Skin epidermis (tissue), 12 donors: Measurements from ENCODE around the gene REXO1.

Experiments
- H3K27ac ChIP-seq, 21 experiments: fragments of 200-600 bp; sonication (generic) in 11 of 21; one replicate each; pipeline ENCODE4 v1.5.0; 2020; ENCODE audit warnings: mild to moderate bottlenecking in 3 of 21, inconsistent platforms in 2 of 21, moderate library complexity in 2 of 21
- H3K4me3 ChIP-seq, 7 experiments: fragments of 200-600 bp; sonication (generic) in 2 of 7; one replicate each; pipeline ENCODE4 v1.5.0; 2020; ENCODE audit warnings: inconsistent platforms in 2 of 7, mild to moderate bottlenecking in 2 of 7, moderate library complexity in 1 of 7

Gene REXO1

DNA sequence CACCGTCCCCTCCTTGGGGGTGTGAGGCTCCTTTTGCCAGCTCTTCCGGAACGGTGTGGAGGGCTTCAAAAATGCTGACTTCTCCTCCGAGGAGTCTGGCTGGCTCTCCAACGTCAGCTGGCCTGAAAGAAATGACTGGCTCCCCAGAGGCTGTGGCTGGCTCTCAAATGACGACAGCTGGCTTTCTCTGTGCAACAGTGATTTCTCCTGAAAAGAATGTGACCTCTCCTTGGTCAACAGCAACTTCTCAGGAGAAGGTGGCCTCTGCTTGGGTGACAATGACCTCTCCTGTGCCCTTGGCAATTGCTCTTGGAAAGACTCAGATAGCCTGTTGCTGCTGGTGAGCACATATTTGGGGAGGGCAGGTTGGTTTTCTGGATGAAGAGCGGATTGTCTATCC lies 65.8 kb downstream of the REXO1 start:
- H3K27ac ChIP-seq = no peak overlapping the region
- H3K4me3 ChIP-seq = no peak overlapping the region

DNA sequence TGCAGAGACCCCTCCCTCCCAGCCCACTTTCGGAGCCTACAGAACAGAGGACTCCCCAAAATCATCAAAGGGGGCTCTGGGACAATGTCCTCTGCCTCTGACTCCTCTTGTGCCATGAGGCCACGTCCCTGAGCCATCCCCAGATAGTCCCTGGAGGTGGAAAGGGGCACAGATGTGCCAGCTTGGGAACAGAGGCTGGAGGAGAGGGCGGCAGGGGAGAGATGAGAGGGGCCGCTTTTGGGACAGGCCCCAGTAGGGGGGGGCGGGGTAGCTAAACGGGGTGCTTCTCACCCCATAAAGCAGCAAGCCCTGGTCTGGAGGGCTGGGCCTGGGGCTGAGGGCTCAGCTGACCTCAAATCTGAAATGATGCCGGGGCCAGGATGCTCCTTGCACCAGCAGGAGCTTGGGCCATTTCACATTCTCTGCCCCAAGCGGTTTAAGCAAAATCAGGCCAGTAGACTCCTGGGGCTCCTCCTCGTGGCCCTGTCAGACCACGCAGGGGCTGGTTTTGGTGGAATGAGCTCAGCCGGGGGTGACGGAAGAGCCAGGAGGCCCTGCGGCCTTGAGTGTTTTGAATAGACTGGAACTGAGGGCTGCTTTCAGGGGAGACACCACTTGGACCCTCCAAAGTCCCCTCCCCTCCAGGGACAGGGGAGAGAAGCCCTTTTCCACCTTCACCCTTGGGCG lies 67.9 kb downstream of the REXO1 start:
- Histone ChIP-seq H3K4me3 (no peak overlapping the region), H3K27ac (no peak overlapping the region)

DNA sequence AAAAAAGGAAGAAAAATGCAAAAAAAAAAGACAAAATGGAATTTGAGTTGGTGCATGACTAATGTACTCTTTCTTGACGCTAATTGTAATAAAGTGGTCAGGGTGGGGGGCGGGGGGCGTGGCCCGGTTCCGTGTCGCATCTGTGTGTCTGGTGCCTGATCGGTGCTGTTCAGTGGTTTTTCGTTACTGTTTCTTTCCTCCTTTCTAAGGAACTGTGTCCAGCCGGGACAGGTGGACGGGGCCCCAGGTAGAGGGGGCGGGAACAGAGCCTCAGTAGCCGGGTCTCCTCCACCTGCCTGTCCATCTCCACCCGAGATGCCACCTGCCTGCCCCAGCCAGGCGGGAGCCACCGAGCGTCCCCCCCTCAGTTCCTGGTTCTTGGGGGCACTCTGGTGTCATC lies 68.7 kb downstream of the REXO1 start:
- H3K27ac ChIP-seq = no peak overlapping the region
- no peak overlapping the region for H3K4me3 ChIP-seq

DNA sequence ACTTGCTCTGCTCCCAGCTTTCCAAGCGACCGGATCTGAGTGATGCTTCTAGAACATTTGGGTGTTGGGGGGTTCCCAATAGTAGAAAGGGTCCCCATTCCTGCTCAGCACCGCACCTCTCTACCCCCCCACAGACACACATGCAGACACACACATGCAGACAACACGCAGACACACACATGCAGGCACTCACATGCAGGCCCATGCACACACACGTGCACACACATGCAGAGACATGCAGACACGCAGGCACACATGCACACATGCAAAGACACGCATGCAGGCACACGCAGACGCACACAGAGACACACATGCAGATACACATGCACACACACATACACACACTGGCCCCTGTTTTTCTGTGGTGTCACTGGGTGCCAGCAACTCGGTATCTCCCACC lies 71.1 kb downstream of the REXO1 start:
- no peak overlapping the region for H3K27ac ChIP-seq
- no peak overlapping the region for H3K4me3 ChIP-seq

DNA sequence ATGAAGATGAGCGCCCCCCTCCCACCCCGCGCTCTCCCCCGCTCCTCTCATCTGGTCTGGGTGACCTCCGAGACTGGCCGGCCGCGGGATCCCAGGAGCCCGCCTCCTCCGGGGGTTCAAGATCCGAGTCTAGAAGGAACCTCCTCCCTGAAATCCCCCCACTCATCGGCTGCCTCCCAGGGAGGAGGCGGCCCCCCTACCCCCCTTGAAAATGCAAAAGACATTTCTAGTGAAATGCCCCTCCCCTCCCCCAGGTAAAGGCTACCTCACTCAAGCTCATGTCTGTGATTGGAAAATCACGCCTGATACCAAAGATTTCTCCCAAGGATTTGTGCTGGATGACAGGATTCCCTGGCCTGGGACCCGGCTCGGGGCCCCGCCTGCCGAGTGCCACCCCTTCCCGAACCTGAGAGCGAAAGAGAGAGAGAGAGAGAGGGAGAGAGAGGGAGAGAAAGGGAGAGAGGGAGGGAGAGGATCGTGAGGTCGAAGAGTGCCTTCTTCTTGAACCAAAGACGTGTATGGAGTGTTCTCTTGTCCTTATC lies 71.6 kb downstream of the REXO1 start:
- no peak overlapping the region for H3K27ac ChIP-seq
- no peak overlapping the region for H3K4me3 ChIP-seq

DNA sequence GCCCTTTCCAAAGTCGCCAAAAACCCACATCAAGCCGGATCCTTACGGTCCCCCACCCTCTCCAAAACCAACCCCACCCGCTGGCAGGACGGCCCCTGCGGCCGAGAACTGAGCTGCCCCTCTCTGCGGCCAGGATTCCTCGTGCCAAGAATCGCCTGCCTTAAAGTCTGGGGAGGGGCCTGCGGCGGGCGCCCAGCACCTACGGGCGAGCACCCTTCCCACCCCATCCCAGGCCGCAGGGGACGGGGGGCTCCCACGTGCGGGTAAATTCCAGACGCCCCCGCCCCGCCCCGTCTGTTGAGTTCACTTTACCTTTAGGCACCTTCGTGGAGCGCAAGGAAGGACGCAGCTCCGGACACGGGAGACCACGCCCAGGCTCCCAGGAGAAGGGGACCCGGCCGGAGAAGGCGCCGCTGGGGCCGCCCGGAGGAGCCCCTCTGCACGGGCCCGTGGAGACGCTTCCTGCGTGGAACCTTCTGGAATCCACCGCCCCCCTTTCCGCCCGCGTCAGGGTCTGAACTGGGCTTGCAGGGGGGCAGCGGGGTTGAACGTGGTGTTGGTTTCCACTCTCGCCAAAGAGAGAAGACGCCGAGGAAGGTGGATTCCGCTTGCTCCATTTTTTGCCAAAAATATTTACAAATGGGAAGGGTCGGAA lies 72.2 kb downstream of the REXO1 start:
- no peak overlapping the region for H3K27ac ChIP-seq
- H3K4me3 ChIP-seq = no peak overlapping the region

DNA sequence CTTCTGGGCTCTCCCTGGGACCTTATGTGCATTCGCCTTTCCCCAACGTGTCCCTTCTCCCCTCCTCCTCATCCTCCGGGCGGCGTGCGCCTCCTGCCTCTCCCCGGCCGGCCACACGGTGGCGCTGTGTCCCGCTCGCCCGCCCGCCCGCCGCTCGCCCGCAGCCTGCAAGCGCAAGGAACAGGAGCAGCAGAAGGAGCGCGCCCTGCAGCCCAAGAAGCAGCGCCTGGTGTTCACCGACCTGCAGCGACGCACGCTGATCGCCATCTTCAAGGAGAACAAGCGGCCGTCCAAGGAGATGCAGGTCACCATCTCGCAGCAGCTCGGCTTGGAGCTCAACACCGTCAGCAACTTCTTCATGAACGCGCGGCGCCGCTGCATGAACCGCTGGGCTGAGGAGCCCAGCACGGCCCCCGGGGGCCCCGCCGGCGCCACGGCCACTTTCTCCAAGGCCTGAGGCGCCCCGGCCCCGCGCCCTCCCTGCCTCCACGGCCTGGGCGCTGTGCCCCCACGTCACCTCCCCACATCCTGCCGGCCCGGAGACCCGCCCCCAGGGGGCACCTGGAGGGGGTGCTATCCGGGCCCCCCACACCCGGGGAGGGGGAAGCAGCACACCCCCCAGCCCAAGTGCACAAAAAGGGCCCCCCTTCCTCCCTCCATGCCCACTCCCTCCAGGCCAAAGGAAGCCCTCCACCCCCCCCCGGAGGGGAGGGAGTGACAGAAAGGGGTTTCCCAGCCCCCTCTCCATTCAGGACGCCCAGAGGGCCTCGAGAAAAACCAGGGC lies 73.1 kb downstream of the REXO1 start:
- H3K27ac ChIP-seq = no peak overlapping the region
- H3K4me3 ChIP-seq = no peak overlapping the region

DNA sequence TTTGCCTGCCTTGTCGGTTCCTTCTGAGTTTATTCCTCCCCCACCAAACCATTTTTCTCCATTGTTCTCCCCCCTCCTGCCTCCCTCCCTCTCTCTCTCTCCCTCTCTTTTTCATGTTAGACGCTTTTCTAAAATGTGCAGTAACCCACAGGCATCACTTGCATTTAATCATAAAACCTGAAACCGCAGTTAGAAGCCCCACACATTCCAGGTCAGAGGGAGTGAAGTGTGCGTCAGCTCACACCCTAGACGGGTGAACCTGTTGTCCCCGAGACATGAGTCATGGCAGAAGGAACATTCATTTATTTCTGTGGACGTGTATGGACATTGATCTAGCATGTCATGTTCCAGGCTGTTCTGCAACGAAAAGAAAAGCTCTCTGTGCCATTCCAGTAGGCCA lies 75.1 kb downstream of the REXO1 start:
- no peak overlapping the region for H3K4me3 ChIP-seq
- H3K27ac ChIP-seq = peak overlapping the region in 3 of 21 experiments; percentile 21 to 31 (median 22)

DNA sequence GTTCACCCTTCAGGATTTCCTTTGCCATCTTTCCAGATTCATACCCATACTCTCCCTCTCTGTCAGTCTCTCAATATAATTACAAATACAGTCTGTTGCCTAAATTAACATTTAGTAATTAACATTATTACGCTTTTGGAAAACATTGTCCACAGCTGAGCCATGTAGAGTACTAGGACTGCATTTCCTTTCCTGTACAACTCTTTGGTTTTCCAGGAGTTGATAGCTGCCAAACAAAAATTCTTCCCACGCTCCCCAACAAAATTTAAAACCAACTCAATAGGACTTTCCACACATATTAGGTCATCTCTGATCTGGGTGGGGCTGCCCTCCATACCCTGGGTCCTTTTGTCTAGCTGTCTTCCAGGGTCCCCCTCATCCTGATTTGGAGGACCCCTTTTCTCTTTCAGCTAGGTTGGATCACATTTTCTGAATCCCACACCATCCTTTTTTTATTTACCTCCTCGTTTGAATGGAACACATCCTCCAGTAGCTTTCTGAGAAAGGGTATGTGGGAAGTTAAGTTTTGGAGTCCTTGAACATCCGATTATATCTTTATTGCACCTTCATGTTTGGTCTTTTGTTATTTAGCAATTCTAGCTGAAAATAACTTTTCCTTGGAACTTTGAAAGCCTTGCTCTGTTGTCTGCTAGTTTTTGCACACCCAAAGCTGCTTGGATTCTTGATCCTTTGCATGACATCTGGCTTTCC lies 77.3 kb downstream of the REXO1 start:
- no peak overlapping the region for H3K4me3 ChIP-seq
- H3K27ac ChIP-seq = no peak overlapping the region

DNA sequence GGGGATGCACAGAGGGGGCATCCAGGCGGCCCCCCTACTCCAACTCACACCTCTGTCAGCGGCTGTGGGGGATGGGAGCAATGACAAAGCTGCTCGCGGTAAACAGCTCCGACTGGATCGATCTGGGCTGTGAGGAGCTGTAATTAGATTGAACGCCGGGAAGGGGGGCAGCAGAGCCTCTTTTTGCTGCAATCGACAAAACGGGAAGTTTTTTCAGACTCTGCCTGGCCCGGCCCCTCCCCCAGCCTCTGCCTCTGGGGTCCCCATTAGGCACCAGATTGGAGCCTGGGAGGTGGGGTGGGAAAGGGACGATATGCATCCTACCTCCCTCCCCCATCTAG lies 78.7 kb downstream of the REXO1 start:
- Histone ChIP-seq H3K27ac (no peak overlapping the region), H3K4me3 (no peak overlapping the region)

DNA sequence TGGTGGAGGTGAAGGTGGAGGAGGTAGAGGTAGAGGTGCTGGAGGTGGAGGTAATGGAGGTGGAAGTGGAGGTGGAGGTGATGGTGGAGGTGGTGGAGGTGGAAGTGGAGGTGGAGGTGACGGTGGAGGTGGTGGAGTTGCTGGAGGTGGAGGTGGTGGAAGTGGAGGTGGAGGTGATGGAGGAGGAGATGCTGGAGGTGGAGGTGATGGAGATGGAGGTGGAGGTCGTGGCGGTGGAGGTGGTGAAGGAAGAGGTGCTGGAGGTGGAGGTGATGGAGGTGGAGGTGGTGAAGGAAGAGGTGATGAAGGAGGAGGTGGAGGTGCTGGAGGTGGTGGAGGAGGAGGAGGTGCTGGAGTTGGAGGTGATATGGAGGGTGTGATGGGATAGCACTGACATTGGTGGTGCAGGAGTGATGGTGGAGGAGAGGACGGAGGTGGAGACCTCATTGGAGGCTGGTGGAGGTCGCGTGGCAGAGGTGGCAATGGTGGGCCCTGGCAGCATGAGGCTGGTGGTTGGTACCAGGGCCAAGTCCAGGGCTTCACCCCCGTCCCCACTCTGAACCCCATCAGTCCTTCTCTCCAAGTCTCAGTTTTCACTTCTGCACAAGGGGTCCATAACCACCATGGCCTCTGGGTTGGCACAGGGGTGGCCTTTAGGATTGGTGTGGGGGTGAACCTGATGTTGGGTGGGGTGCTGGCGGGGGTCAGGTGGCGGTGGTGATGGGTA lies 79.2 kb downstream of the REXO1 start:
- Histone ChIP-seq H3K4me3 (no peak overlapping the region), H3K27ac (no peak overlapping the region)

DNA sequence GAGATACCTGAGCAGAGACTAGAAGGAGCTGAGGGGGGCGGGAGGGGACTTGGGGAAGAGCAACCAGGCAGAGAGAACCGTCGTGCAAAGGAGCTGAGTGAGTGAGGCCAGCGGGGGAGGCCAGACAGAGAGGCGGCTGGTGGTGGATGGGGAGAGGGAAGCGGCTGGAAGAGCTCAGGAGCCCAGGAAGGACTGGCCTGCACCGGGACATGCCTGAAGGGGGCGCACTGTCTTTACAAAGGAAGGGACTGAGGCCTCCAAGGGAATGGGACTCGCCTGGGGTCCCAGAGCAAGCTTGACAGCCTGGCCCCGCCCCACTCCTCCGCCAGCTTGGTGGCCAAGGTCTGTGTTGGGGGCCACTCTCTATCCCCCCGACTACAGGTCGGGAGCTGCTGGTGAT lies 80.0 kb downstream of the REXO1 start:
- Histone ChIP-seq H3K4me3 (no peak overlapping the region), H3K27ac (no peak overlapping the region)

DNA sequence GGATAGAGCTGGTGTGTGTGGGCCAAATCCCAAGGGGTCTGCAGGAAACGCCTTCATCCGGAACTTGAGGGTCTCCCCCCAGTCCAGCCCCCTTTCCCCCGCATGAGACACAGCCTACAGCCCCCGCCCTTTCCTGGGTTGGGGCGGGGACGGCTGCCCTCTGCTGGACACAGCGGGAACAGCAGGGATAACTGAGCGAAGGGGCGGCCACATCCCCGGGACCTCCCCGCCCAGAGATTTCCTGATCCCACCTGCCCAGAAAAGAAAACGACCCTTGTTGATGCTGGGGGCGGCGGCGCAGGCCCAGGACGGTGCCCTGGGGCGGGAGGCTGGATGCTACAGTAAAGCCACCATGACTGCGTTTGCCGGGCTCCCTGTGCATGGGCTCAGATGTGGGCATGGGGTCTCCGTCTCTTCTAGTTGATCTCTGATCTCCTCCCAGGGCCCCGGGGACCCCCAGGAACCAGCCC lies 80.8 kb downstream of the REXO1 start:
- Histone ChIP-seq H3K27ac (no peak overlapping the region), H3K4me3 (no peak overlapping the region)

DNA sequence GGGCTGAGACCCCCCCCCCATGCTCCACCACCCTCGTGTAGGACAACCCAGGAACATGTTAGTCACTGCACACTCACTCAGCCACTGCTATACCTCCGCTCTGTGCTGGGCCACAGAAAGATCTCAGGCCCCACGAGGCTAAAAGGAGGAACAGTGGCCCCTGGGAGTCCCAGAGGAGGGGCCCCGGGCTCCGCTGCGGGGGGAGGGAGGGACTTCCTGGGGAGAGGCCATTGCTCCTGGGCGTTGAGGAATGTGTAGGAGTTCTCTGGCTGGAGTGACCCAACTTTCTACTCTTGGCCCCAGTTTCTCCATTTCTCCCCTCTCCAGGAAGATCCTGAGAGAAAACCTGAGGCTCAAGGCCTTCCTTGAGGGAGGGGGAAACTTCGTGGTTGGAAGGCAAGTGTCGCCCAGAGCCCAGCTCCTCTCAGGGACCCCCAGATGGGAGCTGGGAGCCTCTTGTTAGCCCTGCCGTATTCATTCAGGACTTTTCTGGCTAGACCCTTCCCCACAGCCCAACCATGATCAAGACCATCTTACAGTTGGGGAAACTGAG lies 81.4 kb downstream of the REXO1 start:
- Histone ChIP-seq H3K4me3 (no peak overlapping the region), H3K27ac (no peak overlapping the region)

DNA sequence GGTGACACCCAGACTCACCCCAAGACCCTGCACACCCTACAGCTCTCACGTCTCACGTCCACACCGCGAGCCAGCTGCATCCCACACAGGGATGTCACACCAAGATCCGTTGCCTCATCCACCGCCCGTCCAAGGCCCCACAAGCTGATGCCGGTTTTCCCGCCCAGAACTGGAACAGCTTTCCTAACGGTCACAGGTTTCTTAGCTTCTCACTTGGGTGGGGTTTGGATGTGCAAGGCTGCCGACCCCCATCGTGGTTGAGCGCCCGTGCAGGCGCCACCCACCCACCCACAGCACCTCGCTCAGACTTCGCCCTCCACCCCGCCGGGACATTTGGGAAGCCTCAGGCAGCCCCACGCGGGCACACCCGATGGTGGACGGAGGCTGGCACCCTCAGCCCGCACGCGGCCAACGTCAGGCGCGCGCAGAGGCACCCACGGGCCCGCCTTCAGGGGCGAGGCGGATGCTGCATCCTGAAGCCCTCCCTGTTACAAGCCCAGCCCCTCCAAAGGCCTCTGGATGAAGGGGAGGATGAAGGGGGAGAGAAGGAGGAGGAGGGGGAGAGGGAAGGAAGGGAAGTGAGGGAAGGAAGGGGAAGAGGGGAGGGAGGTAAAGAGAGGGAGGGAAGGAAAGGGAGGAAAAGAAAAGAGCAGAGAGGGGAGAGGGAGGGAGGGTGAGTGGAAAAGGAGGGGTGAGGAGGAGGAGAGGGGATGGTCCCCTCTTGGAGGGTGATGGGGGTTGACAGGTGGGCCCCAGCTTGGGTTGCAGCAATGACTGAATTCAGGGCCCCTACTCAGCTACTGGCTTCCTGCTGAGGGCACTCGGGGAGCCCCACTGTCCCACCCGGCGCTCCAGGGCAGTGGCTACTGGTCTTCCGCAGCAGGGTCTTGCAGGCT lies 82.1 kb downstream of the REXO1 start:
- no peak overlapping the region for H3K4me3 ChIP-seq
- H3K27ac ChIP-seq = no peak overlapping the region
